ENCODE results near the gene DEFB116.

DNA sequence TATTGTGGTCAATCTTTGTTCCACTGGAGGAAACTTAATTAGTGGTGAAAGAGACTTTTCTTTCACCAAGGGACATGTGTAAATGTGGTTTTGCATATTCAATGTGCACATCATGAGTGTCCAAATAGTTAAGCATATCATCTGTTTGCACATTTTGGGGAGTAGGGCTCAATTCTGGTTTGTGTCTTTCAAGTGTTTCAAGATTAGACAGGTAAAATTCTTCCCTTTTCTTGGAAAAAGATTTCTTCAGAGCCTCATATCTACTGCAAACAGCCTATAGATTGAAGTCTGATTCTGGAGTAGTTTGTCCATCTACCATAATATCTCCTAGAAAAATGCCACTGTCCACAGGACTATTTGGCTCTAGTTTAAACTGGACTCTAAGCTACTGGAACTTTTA, 33.1 kb upstream of the DEFB116 start:
- TF ChIP-seq, protein P1, sequence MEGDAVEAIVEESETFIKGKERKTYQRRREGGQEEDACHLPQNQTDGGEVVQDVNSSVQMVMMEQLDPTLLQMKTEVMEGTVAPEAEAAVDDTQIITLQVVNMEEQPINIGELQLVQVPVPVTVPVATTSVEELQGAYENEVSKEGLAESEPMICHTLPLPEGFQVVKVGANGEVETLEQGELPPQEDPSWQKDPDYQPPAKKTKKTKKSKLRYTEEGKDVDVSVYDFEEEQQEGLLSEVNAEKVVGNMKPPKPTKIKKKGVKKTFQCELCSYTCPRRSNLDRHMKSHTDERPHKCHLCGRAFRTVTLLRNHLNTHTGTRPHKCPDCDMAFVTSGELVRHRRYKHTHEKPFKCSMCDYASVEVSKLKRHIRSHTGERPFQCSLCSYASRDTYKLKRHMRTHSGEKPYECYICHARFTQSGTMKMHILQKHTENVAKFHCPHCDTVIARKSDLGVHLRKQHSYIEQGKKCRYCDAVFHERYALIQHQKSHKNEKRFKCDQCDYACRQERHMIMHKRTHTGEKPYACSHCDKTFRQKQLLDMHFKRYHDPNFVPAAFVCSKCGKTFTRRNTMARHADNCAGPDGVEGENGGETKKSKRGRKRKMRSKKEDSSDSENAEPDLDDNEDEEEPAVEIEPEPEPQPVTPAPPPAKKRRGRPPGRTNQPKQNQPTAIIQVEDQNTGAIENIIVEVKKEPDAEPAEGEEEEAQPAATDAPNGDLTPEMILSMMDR (IDR thresholded peaks at IDR 0.05) = no peak
- TF ChIP-seq POLR2A (IDR thresholded peaks at IDR 0.05) = no peak

Data from testis (tissue), 2 donors.